ENCODE data around the gene HYCC2. TPM values are rescaled to one million over a fixed set of nuclear protein-coding genes. Genes with fewer than 3 reads are reported as not detected.

The HYCC2 gene
- total RNA-seq, 1 experiment from 2014 or later: 21.8 TPM

DNA sequence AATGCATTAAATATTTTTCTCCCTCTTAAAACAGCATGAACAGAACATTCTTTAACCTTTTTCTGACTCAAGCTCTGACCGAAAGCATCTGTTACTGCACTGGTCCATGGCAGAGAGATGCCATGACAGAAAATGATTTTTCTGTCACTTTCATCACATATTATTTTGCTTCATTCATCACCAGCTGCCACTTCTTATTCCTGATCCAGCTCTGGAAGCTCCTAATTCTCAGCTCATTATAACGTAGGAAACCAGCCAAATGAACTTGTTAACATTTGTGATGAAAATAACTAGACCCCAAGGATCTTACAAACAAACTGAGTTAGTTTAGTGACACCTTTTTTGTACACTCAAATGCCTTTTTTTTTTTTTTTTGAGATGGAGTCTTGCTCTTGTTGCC lies 36.9 kb upstream of the HYCC2 start:
- POLR2A ChIA-PET: no interaction called here
- no peaks in the 10 kb centered on the region for H3K4me1 Mint-ChIP-seq (ENCODE audit: low read depth, unreplicated experiment)
- intact Hi-C loops (cut with micrococcal nuclease; ENCODE audit: unreplicated experiment): no loop called here
- Histone ChIP-seq H3K9me3 (no peaks in the 10 kb centered on the region), H3K4me3 (ENCODE audit: low read depth, low read length) (no peak overlapping the region), H3K27me3 (replicated peaks; ENCODE audit: control insufficient read depth, insufficient read depth, low read length) (no peaks in the 10 kb centered on the region), H3K36me3 (ENCODE audit: control insufficient read depth, insufficient read depth, low read length) (no peaks in the 10 kb centered on the region), H3K4me1 (no peaks in the 10 kb centered on the region)
- DNase-seq: no peak
- CTCF ChIA-PET: no interaction called here
- H3K27ac Mint-ChIP-seq (ENCODE audit: unreplicated experiment): no peak overlapping the region
- no peak overlapping the region for H3K4me3 Mint-ChIP-seq (ENCODE audit: unreplicated experiment)
- no peaks in the 10 kb centered on the region for H3K27me3 Mint-ChIP-seq (ENCODE audit: insufficient read depth, unreplicated experiment)
- BruUV-seq (replicated peaks): no TSS peak
- H3K36me3 Mint-ChIP-seq (ENCODE audit: insufficient read depth, unreplicated experiment): no peaks in the 10 kb centered on the region
- peaks cover 5% of the 10 kb centered on the region for H3K9me3 Mint-ChIP-seq (ENCODE audit: unreplicated experiment)
- no peak for TF ChIP-seq CTCF (IDR thresholded peaks at IDR 0.05; ENCODE audit: insufficient read depth in 1 of 2, low read depth in 1 of 2, low read length in 1 of 2, severe bottlenecking in 1 of 2, unreplicated experiment in 1 of 2)

DNA sequence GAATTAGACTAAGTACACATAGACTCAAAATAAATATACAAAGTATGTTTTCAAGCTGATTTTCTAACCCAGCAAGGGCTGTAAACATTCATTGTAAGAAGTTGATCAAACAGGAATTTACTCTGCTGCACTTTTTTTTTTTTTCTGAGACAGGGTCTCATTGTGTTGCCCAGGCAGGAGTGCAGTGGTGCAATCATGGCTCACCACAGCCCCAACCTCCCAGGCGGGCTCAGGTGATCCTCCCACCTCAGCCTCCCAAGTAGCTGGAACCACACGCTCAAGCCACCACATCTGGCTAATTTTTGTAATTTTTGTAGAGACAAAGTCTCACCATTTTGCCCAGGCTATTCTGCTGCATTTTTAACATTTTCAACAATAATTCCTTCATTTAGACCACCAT lies 36.2 kb upstream of the HYCC2 start:
- no peak overlapping the region for H3K4me3 ChIP-seq (ENCODE audit: low read depth, low read length)
- TF ChIP-seq CTCF (IDR thresholded peaks at IDR 0.05; ENCODE audit: insufficient read depth in 1 of 2, low read depth in 1 of 2, low read length in 1 of 2, severe bottlenecking in 1 of 2, unreplicated experiment in 1 of 2): no peak
- BruUV-seq (replicated peaks): no TSS peak
- Mint-ChIP-seq H3K36me3 (ENCODE audit: insufficient read depth, unreplicated experiment) (no peaks in the 10 kb centered on the region), H3K4me3 (ENCODE audit: unreplicated experiment) (no peak overlapping the region), H3K4me1 (ENCODE audit: low read depth, unreplicated experiment) (no peaks in the 10 kb centered on the region), H3K27me3 (ENCODE audit: insufficient read depth, unreplicated experiment) (no peaks in the 10 kb centered on the region), H3K27ac (ENCODE audit: unreplicated experiment) (no peak overlapping the region), H3K9me3 (ENCODE audit: unreplicated experiment) (peaks cover 5% of the 10 kb centered on the region)
- H3K27me3 ChIP-seq (replicated peaks; ENCODE audit: control insufficient read depth, insufficient read depth, low read length): no peaks in the 10 kb centered on the region
- no peaks in the 10 kb centered on the region for H3K36me3 ChIP-seq (ENCODE audit: control insufficient read depth, insufficient read depth, low read length)
- no peaks in the 10 kb centered on the region for H3K9me3 ChIP-seq
- no peaks in the 10 kb centered on the region for H3K4me1 ChIP-seq
- intact Hi-C loops (cut with micrococcal nuclease; ENCODE audit: unreplicated experiment): no loop called here
- DNase-seq: no peak
- POLR2A ChIA-PET: no interaction called here
- CTCF ChIA-PET: no interaction called here

DNA sequence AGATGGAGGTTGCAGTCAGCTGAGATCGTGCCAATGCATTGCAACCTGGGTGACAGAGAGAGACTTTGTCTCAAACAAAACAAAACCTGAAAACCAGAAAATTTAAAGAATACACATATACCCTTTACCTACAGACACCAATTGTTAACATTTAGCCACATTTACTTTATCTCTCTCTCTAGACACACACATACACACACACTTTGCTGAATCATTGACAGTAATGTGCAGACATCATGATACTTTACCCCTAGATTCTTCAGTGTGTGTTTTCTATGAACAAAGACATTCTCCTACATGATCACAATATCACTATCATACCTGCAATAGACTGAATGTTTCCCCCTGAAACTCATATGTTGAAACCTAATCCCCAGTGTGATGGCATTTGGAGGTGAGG lies 34.3 kb upstream of the HYCC2 start:
- H3K27me3 ChIP-seq (replicated peaks; ENCODE audit: control insufficient read depth, insufficient read depth, low read length): no peaks in the 10 kb centered on the region
- ChIA-PET CTCF (no interaction called here), POLR2A (no interaction called here)
- Mint-ChIP-seq H3K4me3 (ENCODE audit: unreplicated experiment) (no peak overlapping the region), H3K36me3 (ENCODE audit: insufficient read depth, unreplicated experiment) (no peaks in the 10 kb centered on the region), H3K27me3 (ENCODE audit: insufficient read depth, unreplicated experiment) (no peaks in the 10 kb centered on the region), H3K9me3 (ENCODE audit: unreplicated experiment) (peaks cover 5% of the 10 kb centered on the region), H3K4me1 (ENCODE audit: low read depth, unreplicated experiment) (no peaks in the 10 kb centered on the region), H3K27ac (ENCODE audit: unreplicated experiment) (no peak overlapping the region)
- TF ChIP-seq CTCF (IDR thresholded peaks at IDR 0.05; ENCODE audit: insufficient read depth in 1 of 2, low read depth in 1 of 2, low read length in 1 of 2, severe bottlenecking in 1 of 2, unreplicated experiment in 1 of 2): no peak
- no peak for DNase-seq
- no peaks in the 10 kb centered on the region for H3K9me3 ChIP-seq
- no peak overlapping the region for H3K4me3 ChIP-seq (ENCODE audit: low read depth, low read length)
- BruUV-seq (replicated peaks): no TSS peak
- no peaks in the 10 kb centered on the region for H3K36me3 ChIP-seq (ENCODE audit: control insufficient read depth, insufficient read depth, low read length)
- H3K4me1 ChIP-seq: no peaks in the 10 kb centered on the region
- intact Hi-C loops (cut with micrococcal nuclease; ENCODE audit: unreplicated experiment): no loop called here

All from Caco-2 (cell line).